Retinal pigment epithelial cell (primary cell): Measurements from ENCODE around the gene KISS1R.

Source experiments
- DNase-seq: peaks from one replicate; pipeline ENCODE4 v3.0.0-alpha.2; 2010; ENCODE audit warnings: low read depth
- H3K4me3 ChIP-seq: 2 replicates; pipeline ENCODE4 v1.5.1; 2011; ENCODE audit warnings: mild to moderate bottlenecking, low read length, control low read depth, moderate library complexity
- TF ChIP-seq, protein P1 (sequence below): conservative IDR thresholded peaks from 2 replicates; pipeline ENCODE4 v1.5.1; 2011; ENCODE audit warnings: low read depth, low read length, control low read depth, inconsistent platforms

Gene KISS1R

DNA sequence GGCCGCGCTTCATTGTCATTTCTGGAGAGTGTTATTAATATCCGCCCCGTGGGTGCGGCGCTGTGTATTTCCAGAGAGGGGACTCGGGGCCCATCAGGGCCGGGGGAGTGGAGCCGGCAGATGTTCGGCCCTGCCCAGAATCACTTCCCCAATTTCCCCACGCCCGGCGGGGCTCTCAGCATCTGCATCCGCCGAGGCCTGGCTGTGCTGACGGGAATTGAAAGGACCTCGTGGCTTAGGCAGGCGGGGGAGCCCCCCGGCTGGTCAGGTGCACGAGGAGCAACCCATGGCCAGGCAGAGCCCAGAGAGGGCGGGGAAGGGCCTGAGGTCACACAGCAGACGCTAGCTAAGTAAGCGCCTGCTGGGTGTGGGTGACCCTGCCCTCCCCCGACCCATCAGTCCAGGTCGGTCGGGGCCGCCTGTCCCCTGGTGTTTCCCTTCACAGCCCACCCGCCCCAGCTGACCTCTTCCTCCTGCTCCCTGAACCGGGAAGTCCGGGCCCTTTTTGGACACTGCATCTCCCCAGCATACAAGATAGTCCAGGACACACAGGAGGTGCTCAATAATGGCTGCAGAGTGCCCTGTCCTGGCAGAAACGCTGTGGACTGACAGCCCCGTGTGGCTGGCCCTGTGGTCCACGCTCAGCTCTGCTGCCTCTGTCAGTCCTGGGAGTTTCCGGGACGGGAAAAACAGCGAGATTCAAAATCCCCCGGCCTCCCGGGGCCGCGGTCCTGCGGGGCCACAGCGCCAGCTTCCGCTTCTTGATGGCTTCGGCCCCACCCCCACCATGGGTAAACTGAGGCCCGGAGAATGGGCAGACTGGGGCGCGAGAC is 30.8 kb downstream of the KISS1R start:
- no peak for DNase-seq
- TF ChIP-seq, protein P1, sequence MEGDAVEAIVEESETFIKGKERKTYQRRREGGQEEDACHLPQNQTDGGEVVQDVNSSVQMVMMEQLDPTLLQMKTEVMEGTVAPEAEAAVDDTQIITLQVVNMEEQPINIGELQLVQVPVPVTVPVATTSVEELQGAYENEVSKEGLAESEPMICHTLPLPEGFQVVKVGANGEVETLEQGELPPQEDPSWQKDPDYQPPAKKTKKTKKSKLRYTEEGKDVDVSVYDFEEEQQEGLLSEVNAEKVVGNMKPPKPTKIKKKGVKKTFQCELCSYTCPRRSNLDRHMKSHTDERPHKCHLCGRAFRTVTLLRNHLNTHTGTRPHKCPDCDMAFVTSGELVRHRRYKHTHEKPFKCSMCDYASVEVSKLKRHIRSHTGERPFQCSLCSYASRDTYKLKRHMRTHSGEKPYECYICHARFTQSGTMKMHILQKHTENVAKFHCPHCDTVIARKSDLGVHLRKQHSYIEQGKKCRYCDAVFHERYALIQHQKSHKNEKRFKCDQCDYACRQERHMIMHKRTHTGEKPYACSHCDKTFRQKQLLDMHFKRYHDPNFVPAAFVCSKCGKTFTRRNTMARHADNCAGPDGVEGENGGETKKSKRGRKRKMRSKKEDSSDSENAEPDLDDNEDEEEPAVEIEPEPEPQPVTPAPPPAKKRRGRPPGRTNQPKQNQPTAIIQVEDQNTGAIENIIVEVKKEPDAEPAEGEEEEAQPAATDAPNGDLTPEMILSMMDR: no peak

DNA sequence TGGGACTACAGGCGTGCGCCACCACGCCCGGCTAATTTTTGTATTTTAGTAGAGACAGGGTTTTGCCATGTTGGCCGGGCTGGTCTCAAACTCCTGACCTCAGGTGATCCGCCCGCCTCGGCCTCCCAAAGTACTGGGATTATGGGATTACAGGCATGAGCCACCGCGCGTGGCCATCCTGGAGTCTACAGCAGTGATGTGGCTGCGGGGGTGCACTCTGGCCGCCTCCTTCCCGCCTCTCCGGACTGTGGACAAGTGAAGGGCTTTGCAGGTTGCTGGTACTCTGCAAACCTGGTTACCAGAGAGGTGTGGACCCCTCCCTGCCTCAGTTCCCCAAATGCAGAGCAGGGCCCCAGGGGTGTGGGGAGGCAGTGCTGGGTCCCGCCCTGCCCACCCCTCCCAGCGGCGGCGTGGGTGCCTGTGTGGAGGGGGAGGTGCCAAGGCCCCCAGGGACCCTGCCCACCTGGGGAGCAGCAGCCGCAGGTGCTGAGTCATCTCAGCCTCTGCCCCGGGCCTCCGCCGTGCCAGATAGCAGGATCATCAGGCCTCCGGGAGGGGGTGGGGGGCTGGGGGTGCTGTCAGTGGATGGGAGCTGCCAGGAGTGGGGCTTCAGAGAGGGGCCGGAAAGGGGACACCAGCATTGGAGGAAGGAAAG is 31.8 kb downstream of the KISS1R start:
- DNase-seq: no peak
- TF ChIP-seq, protein P1: no peak
- no peak overlapping the region for H3K4me3 ChIP-seq

More for the DNA sequence above, 30.8 kb downstream of the KISS1R start:
- H3K4me3 ChIP-seq: no peak overlapping the region

DNA sequence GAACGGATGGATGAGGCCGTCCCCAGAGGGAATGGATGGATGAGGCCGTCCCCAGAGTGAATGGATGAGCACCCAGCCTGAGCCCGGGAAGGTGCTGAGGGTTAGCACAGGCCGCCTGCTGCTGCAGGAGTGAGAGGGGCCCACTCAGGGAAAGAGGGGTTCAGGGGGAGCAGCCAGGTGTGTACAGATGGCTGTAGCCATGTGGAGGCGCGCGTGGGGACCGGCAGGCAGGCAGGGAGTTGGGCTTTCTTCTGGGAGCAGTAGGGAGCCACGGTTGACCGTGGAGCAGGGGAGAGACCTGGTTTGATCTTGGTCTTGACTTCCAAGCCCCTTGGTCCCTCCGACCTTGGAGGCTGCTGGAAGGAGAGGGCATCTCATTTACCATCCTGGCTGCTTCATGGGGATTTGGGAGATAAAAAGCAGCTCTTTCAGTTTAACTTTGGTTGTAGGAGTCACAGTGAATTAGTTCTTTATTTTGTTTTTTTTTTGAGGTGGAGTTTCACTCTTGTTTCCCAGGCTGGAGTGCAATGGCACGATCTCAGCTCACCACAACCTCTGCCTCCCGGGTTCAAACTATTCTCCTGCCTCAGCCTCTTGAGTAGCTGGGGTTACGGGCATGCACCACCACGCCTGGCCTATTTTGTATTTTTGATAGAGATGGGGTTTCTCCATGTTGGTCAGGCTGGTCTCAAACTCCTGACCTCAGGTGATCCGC is 33.4 kb downstream of the KISS1R start:
- DNase-seq: no peak
- H3K4me3 ChIP-seq: no peak overlapping the region
- TF ChIP-seq, protein P1: no peak

DNA sequence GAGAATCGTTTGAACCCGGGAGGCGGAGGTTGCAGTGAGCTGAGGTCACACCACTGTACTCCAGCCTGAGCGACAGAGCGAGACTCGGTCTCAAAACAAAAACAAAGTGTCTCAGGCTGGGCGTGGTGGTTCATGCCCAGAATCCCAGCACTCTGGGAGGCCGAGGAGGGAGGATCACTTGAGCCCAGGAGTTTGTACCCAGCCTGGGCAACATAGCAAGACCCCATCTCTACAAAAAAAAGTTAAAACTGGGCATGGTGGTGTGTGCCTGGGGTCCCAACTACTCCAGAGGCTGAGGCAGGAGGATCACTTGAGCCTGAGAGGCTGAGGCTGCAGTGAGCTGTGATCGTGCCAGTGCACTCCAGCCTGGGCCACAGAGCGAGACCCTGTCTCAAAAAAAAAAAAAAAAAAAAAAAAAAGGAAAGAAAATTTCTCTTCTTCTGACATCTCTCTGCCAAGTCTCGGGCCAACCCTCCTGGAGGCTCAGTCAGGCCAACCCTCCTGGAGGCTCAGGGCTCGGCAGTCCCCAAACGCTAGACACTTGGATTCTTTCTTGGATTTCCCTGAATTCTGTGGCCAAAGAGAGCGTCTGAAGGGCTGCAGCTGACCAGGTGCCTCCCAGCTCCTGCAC is 35.0 kb downstream of the KISS1R start:
- no peak for DNase-seq
- TF ChIP-seq, protein P1: no peak
- H3K4me3 ChIP-seq: no peak overlapping the region

DNA sequence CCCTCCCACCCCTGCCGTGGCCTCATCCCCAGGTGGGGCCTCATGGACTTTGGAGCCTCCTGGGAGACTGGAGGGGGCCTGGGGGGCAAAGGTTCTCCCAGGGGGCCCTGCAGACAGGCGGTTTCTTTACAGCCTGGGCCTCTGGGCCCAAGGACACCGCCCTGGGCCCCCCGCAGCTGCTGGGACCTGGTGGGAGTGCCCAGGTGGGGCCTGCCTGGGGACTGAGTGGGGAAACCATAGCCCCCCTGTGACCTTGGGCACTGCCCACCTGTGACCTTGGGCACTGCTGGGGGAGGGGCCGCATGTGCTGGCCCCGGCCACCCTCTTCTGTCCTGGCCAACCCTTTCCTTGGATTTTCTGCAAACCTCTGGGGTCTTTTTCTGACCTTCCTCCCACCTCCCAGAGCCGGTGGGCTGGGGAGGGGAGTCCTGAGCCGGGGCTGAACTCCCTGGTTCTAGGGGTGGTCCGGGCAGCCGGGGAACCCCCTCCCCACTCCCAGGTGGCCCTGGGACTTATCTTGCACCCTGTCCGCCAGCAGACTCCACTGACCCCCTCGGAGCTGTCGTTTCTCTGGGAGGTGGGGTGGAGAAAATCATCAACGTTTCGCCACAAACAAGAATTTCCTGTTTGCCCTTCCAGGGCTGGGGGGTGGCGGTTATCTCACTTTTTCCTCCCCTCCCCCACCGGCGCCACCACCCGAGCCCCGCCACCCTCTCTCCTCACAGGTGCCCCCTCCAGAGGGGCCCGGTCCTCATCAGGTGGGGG is 35.7 kb downstream of the KISS1R start:
- TF ChIP-seq, protein P1: no peak
- DNase-seq: no peak
- no peak overlapping the region for H3K4me3 ChIP-seq
